ENCODE measurements around the gene SMARCB1.

The SMARCB1 gene

DNA sequence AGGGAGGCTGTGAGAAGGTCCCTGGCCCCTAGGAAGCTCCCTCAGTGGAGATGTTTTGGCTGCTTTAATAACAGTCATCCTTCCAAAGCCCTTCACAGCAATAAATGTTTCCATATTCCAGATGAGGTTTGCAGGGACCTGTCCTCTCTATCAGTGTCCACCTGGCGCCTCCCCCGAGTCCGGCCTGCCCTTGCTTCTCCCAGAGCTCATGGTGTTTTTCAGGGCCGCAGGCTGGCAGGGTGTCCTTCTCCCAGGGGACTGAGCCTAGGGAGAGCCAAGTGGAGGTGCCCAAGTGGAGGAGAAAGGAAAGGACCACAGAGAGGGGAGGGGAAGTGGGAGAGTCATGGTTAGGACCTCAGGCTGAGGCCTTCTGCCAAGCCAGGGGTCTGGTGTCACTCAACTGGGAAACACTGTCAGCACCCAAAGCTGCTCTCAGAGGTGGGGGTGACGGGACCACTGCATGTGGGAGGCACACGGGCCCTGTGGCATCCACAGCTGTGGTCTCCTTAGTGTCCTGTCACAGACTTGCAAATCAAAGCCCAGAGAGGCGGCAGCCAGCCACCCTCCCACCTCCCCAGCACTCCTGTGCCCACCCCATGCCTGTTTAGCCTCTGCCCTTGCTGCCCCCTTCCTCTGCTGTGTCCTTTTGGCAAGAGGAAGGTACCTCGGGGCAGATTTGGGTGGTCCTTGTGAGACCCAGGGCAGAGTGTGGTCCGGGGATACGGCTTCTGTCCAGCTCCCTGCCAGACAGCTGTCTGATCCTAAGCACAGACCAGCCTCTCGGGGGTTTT, 45.7 kb downstream of the SMARCB1 start:
- H3K79me1 ChIP-seq (ENCODE audit: low read depth, low read length), result peaks cover 6% of the 10 kb centered on the region
- no peak overlapping the region for H2AFZ ChIP-seq (ENCODE audit: low read length)
- no peak overlapping the region for H3K4ac ChIP-seq (ENCODE audit: low read length)
- peak overlapping the region; percentile 10 for H3K23ac ChIP-seq (ENCODE audit: low read depth, low read length, poor library complexity)
- no peak overlapping the region for H2AK5ac ChIP-seq (ENCODE audit: low read depth, low read length)
- no peak overlapping the region for H3K4me3 ChIP-seq (ENCODE audit: low read length in 2 of 2)
- no peak overlapping the region for H3K18ac ChIP-seq (ENCODE audit: low read length)
- H3K27me3 ChIP-seq (ENCODE audit: control insufficient read depth in 3 of 3, insufficient read depth in 3 of 3, low read depth in 1 of 3, low read length in 3 of 3), result no peaks in the 10 kb centered on the region
- no peak overlapping the region for H2BK120ac ChIP-seq (ENCODE audit: low read depth, low read length)
- no peak overlapping the region for H2BK12ac ChIP-seq (ENCODE audit: low read length)
- H2BK5ac ChIP-seq (ENCODE audit: low read length), result peak overlapping the region; percentile 48
- no peak overlapping the region for H3K27ac ChIP-seq (replicated peaks; ENCODE audit: low read length)
- H3K9ac ChIP-seq (ENCODE audit: low read depth, low read length, poor library complexity), result peak overlapping the region; percentile 12
- H3K14ac ChIP-seq (ENCODE audit: low read length), result peak overlapping the region; percentile 73
- H4K91ac ChIP-seq (ENCODE audit: low read depth, low read length, poor library complexity), result no peak overlapping the region
- no peak overlapping the region for H3K4me2 ChIP-seq (ENCODE audit: insufficient read depth, low read length, poor library complexity, severe bottlenecking)
- no peak overlapping the region for H2BK15ac ChIP-seq (ENCODE audit: low read length)
- no peak overlapping the region for H4K8ac ChIP-seq (ENCODE audit: low read depth, low read length)
- H3K9me3 ChIP-seq (replicated peaks in 1 of 2; ENCODE audit: control insufficient read depth in 2 of 2, insufficient read depth in 1 of 2, low read depth in 1 of 2, low read length in 2 of 2), result peaks cover 0 to 2% of the 10 kb centered on the region in 2 donors
- DNase-seq (ENCODE audit: low spot score), result no peak
- peaks cover 55 to 87% of the 10 kb centered on the region in 2 donors for H3K36me3 ChIP-seq (replicated peaks in 1 of 2; ENCODE audit: control insufficient read depth in 2 of 2, insufficient read depth in 2 of 2, low read length in 2 of 2)
- no peaks in the 10 kb centered on the region for H3K4me1 ChIP-seq (ENCODE audit: control insufficient read depth in 2 of 2, insufficient read depth in 1 of 2, low read depth in 1 of 2, low read length in 2 of 2)
- no CpG with 5 or more reads among the region's 11 CpGs for WGBS, 2 donors (ENCODE audit: extremely low coverage in 2 of 2, insufficient read length in 2 of 2, insufficient replicate concordance in 1 of 2)

GRCh38 chr22:23833017-23833751, 46.4 kb downstream of the SMARCB1 start:
- no peak overlapping the region for H4K8ac ChIP-seq (ENCODE audit: low read depth, low read length)
- peak overlapping the region; percentile 12 for H3K9ac ChIP-seq (ENCODE audit: low read depth, low read length, poor library complexity)
- no peak overlapping the region for H2AFZ ChIP-seq (ENCODE audit: low read length)
- H3K23ac ChIP-seq (ENCODE audit: low read depth, low read length, poor library complexity), result no peak overlapping the region
- peak overlapping the region; percentile 73 for H3K14ac ChIP-seq (ENCODE audit: low read length)
- H2BK15ac ChIP-seq (ENCODE audit: low read length), result no peak overlapping the region
- DNase-seq (ENCODE audit: low spot score), result no peak
- H2BK5ac ChIP-seq (ENCODE audit: low read length), result no peak overlapping the region
- no peak overlapping the region for H3K18ac ChIP-seq (ENCODE audit: low read length)
- peaks cover 3 to 4% of the 10 kb centered on the region in 2 donors for H3K4me1 ChIP-seq (ENCODE audit: control insufficient read depth in 2 of 2, insufficient read depth in 1 of 2, low read depth in 1 of 2, low read length in 2 of 2)
- no peak overlapping the region for H3K4me3 ChIP-seq (ENCODE audit: low read length in 2 of 2)
- H2BK120ac ChIP-seq (ENCODE audit: low read depth, low read length), result no peak overlapping the region
- no peak overlapping the region for H2BK12ac ChIP-seq (ENCODE audit: low read length)
- peaks cover 6% of the 10 kb centered on the region for H3K79me1 ChIP-seq (ENCODE audit: low read depth, low read length)
- H3K4me2 ChIP-seq (ENCODE audit: insufficient read depth, low read length, poor library complexity, severe bottlenecking), result no peak overlapping the region
- no peak overlapping the region for H3K4ac ChIP-seq (ENCODE audit: low read length)
- WGBS, 2 donors (ENCODE audit: extremely low coverage in 2 of 2, insufficient read length in 2 of 2, insufficient replicate concordance in 1 of 2), result no CpG with 5 or more reads among the region's 16 CpGs
- H3K36me3 ChIP-seq (replicated peaks in 1 of 2; ENCODE audit: control insufficient read depth in 2 of 2, insufficient read depth in 2 of 2, low read length in 2 of 2), result peaks cover 50 to 81% of the 10 kb centered on the region in 2 donors
- no peak overlapping the region for H4K91ac ChIP-seq (ENCODE audit: low read depth, low read length, poor library complexity)
- H2AK5ac ChIP-seq (ENCODE audit: low read depth, low read length), result no peak overlapping the region
- H3K9me3 ChIP-seq (replicated peaks in 1 of 2; ENCODE audit: control insufficient read depth in 2 of 2, insufficient read depth in 1 of 2, low read depth in 1 of 2, low read length in 2 of 2), result no peaks in the 10 kb centered on the region
- H3K27ac ChIP-seq (replicated peaks; ENCODE audit: low read length), result no peak overlapping the region
- H3K27me3 ChIP-seq (ENCODE audit: control insufficient read depth in 3 of 3, insufficient read depth in 3 of 3, low read depth in 1 of 3, low read length in 3 of 3), result no peaks in the 10 kb centered on the region

DNA sequence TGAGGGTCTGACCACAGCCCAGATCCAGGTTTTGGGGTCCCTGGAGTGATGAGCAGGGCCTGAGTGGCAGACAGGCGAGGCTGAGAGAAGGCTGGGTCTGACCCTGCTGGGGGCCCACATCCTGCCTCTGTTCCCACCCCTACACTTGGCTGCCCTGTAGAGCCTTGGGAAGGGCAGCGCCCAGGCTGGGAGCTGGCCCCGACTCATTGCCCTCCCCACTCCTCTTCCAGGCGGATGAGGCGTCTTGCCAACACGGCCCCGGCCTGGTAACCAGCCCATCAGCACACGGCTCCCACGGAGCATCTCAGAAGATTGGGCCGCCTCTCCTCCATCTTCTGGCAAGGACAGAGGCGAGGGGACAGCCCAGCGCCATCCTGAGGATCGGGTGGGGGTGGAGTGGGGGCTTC, 47.1 kb downstream of the SMARCB1 start:
- no peak overlapping the region for H3K9ac ChIP-seq (ENCODE audit: low read depth, low read length, poor library complexity)
- no peak overlapping the region for H3K27ac ChIP-seq (replicated peaks; ENCODE audit: low read length)
- no peak overlapping the region for H3K18ac ChIP-seq (ENCODE audit: low read length)
- no peak overlapping the region for H3K4me2 ChIP-seq (ENCODE audit: insufficient read depth, low read length, poor library complexity, severe bottlenecking)
- WGBS, 2 donors (ENCODE audit: extremely low coverage in 2 of 2, insufficient read length in 2 of 2, insufficient replicate concordance in 1 of 2), result no CpG with 5 or more reads among the region's 13 CpGs
- no peaks in the 10 kb centered on the region for H3K27me3 ChIP-seq (ENCODE audit: control insufficient read depth in 3 of 3, insufficient read depth in 3 of 3, low read depth in 1 of 3, low read length in 3 of 3)
- H2BK5ac ChIP-seq (ENCODE audit: low read length), result no peak overlapping the region
- H3K4me1 ChIP-seq (ENCODE audit: control insufficient read depth in 2 of 2, insufficient read depth in 1 of 2, low read depth in 1 of 2, low read length in 2 of 2), result peaks cover 4 to 5% of the 10 kb centered on the region in 2 donors
- H2AK5ac ChIP-seq (ENCODE audit: low read depth, low read length), result no peak overlapping the region
- peaks cover 46 to 74% of the 10 kb centered on the region in 2 donors for H3K36me3 ChIP-seq (replicated peaks in 1 of 2; ENCODE audit: control insufficient read depth in 2 of 2, insufficient read depth in 2 of 2, low read length in 2 of 2)
- H4K8ac ChIP-seq (ENCODE audit: low read depth, low read length), result no peak overlapping the region
- H2BK15ac ChIP-seq (ENCODE audit: low read length), result no peak overlapping the region
- no peaks in the 10 kb centered on the region for H3K9me3 ChIP-seq (replicated peaks in 1 of 2; ENCODE audit: control insufficient read depth in 2 of 2, insufficient read depth in 1 of 2, low read depth in 1 of 2, low read length in 2 of 2)
- H3K4me3 ChIP-seq (ENCODE audit: low read length in 2 of 2), result no peak overlapping the region
- H3K14ac ChIP-seq (ENCODE audit: low read length), result no peak overlapping the region
- DNase-seq (ENCODE audit: low spot score), result no peak
- no peak overlapping the region for H3K23ac ChIP-seq (ENCODE audit: low read depth, low read length, poor library complexity)
- no peak overlapping the region for H2AFZ ChIP-seq (ENCODE audit: low read length)
- H2BK120ac ChIP-seq (ENCODE audit: low read depth, low read length), result no peak overlapping the region
- no peak overlapping the region for H3K4ac ChIP-seq (ENCODE audit: low read length)
- no peak overlapping the region for H4K91ac ChIP-seq (ENCODE audit: low read depth, low read length, poor library complexity)
- peaks cover 6% of the 10 kb centered on the region for H3K79me1 ChIP-seq (ENCODE audit: low read depth, low read length)
- no peak overlapping the region for H2BK12ac ChIP-seq (ENCODE audit: low read length)

DNA sequence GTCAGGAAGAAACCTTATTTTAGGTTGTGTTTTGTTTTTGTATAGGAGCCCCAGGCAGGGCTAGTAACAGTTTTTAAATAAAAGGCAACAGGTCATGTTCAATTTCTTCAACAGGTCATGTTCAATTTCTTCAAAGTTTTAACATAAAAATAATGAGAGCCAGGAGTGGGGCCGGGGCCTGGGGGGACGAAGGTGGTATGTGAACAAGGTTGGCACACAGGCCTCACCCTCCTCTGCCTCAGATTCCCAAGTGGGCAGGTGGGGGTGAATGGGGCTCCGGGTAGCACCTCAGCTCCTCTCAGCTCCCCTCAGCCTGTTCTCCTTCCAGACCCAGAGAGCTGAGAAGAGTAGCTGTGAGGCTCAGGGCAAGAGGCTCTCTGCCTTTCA, 47.6 kb downstream of the SMARCB1 start:
- no peak overlapping the region for H2AK5ac ChIP-seq (ENCODE audit: low read depth, low read length)
- no peak overlapping the region for H3K23ac ChIP-seq (ENCODE audit: low read depth, low read length, poor library complexity)
- H3K4me3 ChIP-seq (ENCODE audit: low read length in 2 of 2), result no peak overlapping the region
- H3K9ac ChIP-seq (ENCODE audit: low read depth, low read length, poor library complexity), result no peak overlapping the region
- no peak overlapping the region for H4K8ac ChIP-seq (ENCODE audit: low read depth, low read length)
- no peak overlapping the region for H2AFZ ChIP-seq (ENCODE audit: low read length)
- no peak for DNase-seq (ENCODE audit: low spot score)
- no peak overlapping the region for H4K91ac ChIP-seq (ENCODE audit: low read depth, low read length, poor library complexity)
- H2BK12ac ChIP-seq (ENCODE audit: low read length), result no peak overlapping the region
- no peak overlapping the region for H3K4me2 ChIP-seq (ENCODE audit: insufficient read depth, low read length, poor library complexity, severe bottlenecking)
- H3K36me3 ChIP-seq (replicated peaks in 1 of 2; ENCODE audit: control insufficient read depth in 2 of 2, insufficient read depth in 2 of 2, low read length in 2 of 2), result peaks cover 41 to 70% of the 10 kb centered on the region in 2 donors
- no peak overlapping the region for H2BK5ac ChIP-seq (ENCODE audit: low read length)
- H3K79me1 ChIP-seq (ENCODE audit: low read depth, low read length), result peaks cover 6% of the 10 kb centered on the region
- no peak overlapping the region for H2BK120ac ChIP-seq (ENCODE audit: low read depth, low read length)
- no peak overlapping the region for H3K18ac ChIP-seq (ENCODE audit: low read length)
- no peak overlapping the region for H2BK15ac ChIP-seq (ENCODE audit: low read length)
- no CpG with 5 or more reads among the region's 3 CpGs for WGBS, 2 donors (ENCODE audit: extremely low coverage in 2 of 2, insufficient read length in 2 of 2, insufficient replicate concordance in 1 of 2)
- no peak overlapping the region for H3K27ac ChIP-seq (replicated peaks; ENCODE audit: low read length)
- no peaks in the 10 kb centered on the region for H3K27me3 ChIP-seq (ENCODE audit: control insufficient read depth in 3 of 3, insufficient read depth in 3 of 3, low read depth in 1 of 3, low read length in 3 of 3)
- no peak overlapping the region for H3K4ac ChIP-seq (ENCODE audit: low read length)
- no peaks in the 10 kb centered on the region for H3K9me3 ChIP-seq (replicated peaks in 1 of 2; ENCODE audit: control insufficient read depth in 2 of 2, insufficient read depth in 1 of 2, low read depth in 1 of 2, low read length in 2 of 2)
- H3K14ac ChIP-seq (ENCODE audit: low read length), result no peak overlapping the region
- peaks cover 4 to 7% of the 10 kb centered on the region in 2 donors for H3K4me1 ChIP-seq (ENCODE audit: control insufficient read depth in 2 of 2, insufficient read depth in 1 of 2, low read depth in 1 of 2, low read length in 2 of 2)
